GM10847 (cell line): ENCODE measurements around the gene SNF8.

Experiments
- POLR2A ChIP-seq: IDR thresholded peaks from 2 replicates; pipeline ENCODE4 v1.6.1; 2011; ENCODE audit not compliant: insufficient read length; ENCODE audit errors: extremely low read depth

SNF8 gene

GRCh38 chr17:48944515-48945260, at the start of gene SNF8:
Gene SNF8, minus strand, starts transcription at chr17:48944842. Its CDS starts 108 bp downstream, at chr17:48944734.
- TF ChIP-seq POLR2A: peak; percentile 83

DNA sequence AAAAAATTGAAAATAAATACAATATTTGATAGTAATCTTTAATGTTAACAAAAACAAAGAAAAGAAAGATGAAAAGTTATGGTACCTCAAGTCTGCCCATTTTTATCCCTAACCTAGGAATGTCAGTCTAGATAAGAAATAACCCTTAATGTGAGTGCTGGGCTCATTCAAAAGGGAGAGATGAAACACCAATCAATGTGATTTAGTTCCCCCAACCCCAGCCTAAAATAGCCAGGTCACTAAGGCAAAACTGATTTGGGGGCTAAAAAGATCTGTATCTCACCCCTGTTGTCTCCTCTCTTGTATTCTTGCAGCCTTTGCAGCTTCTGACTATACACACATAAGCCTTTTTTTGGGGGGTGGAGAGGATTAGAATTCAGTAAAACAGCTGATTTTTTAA, 49.3 kb upstream of the SNF8 start:
- no peak for TF ChIP-seq POLR2A

GRCh38 chr17:48993305-48993704, 48.7 kb upstream of the SNF8 start:
- no peak for TF ChIP-seq POLR2A

DNA sequence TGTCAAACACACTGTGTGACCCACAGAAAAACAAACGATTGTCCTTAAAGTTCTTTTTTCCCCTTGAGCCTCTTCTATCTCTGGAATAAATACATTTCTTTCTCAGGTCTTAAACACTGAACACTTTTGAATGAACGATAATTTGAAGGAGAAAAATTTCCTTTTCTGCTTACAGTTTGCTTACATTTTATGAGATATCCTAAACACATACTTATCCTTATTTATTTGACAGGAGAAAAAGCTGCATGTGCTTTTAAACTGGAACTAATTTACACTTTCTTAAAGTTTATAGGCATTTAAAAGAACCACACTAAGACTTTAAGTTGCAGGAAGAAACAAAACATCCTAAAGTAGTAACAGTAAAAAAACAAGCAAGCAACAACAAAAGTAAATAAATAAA, 47.8 kb upstream of the SNF8 start:
- no peak for TF ChIP-seq POLR2A

GRCh38 chr17:48990882-48991357, 46.3 kb upstream of the SNF8 start:
- TF ChIP-seq POLR2A: no peak

GRCh38 chr17:48989100-48989499, 44.5 kb upstream of the SNF8 start:
- no peak for TF ChIP-seq POLR2A

DNA sequence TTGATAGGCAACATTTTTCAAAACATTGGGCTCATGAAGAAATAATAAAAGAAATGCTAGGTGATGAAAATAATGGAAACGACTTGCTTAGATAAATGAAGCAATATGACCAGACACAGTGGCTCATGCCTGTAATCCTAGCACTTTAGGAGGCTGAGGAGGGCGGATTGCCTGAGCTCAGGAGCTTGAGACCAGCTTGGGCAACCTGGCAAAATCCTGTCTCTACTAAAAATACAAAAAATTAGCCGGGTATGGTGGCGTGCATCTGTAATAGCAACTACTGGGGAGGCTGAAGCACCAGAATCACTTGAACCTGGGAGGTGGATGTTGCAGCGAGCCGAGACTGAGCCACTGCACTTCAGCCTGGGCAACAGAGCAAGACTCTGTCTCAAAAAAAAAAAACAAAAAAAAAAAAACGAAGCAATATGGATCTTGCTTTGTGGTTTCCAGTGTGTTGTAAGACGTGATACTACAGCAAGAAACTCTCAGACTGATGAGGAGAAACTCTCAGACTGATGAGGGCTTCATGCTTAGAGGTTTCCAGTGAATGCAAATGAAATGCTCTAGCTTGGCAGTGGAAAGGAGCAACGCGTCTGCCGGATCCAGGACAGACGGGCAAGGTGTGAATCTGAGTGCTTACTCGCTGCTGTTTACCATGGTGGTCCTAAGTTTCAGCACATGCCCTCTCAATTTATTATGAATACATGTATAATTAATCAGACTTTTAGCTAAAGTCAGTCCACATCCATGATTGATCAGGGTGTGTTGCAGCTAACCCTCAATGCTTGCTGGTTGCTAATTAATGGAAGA, 41.0 kb upstream of the SNF8 start:
- TF ChIP-seq POLR2A: no peak

GRCh38 chr17:48981927-48982539, 37.4 kb upstream of the SNF8 start:
- no peak for TF ChIP-seq POLR2A

DNA sequence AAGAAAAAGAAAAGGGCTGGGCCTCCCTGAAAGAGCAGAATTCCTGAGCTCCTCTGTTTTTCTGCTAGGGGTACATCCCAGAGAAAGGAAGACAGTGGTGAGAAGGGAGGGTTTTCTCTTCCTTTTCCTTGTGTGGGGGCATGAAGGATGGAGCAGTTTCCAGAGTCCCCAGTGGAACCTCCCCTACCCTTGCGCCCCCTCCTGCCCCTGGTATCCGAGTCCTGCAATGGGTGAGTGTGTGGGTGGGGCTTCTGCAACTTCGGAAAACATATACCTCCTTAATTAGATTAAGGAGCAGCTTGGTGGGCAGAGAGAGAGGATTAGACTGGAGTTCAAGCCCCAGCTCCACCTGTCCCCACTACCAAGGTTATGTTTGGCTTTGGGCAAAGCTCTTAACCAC, 29.2 kb upstream of the SNF8 start:
- no peak for TF ChIP-seq POLR2A

DNA sequence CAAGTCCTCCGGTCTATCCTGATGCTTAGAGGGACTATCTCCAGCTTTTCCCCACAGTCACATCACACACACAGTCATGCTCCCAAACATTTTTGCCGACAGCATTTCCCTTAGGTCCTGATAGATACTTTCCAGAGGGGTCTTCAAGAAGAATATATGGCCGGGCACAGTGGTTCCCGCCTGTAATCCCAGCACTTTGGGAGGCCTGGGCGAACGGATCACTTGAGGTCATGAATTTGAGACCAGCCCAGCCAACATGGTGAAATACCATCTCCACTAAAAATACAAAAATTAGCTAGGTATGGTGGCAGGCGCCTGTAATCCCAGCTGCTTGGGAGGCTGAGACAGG, 28.1 kb upstream of the SNF8 start:
- no peak for TF ChIP-seq POLR2A

DNA sequence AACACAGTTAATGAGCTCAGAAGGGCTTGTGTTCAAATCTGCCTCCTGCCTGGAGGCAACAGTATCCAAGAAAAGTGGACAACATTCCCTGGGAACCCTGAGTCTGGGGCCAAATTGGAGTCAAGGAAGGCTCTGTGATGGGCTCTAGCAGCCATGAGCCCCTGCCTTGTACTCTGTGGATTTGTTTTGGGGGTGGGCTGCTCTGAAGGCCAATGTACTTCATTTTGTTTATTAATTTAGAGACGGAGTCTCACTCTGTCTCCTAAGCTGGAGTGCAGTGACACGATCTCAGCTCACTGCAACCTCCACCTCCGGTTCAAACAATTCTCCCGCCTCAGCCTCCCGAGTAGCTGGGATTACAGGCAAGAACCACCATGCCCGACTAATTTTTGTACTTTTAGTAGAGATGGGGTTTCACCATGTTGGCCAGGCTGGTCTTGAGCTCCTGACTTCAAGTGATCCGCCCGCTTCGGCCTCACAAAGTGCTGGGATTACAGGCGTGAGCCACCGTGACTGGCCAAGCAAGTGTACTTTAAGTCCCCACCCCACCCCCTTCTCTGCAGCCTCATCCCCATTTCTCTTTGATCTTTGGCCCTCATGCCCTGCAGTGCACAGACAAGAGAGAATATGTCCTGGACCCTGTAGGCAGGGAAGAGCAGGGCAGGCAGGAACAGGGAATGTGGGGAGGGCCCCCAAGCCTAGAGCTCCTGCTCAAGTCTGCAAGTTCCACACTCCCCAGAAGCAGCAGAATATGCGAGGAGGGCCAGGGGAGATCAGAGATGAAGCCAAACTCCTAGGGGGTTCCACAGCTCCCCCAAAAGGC, 26.4 kb upstream of the SNF8 start:
- TF ChIP-seq POLR2A: no peak

DNA sequence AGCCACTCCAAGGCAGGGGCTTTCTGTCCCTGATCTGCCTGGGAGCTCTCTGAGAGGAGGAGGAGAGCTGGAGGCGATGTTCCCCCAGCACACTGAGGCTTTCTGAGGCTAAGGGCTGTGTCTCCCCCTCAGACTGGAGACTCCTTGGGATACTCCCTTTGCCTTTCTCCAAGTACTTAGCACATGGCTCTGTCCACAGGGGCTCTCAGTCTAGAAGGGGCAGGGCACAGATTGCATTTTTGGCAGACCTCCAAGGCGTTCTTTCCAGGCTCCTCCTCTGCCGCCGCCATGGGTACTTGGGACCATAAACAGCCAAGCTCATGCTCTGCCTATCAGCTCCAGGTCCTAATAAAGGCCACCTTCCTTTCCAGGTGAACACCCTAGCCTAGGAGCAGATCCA, 25.6 kb upstream of the SNF8 start:
- TF ChIP-seq POLR2A: no peak

DNA sequence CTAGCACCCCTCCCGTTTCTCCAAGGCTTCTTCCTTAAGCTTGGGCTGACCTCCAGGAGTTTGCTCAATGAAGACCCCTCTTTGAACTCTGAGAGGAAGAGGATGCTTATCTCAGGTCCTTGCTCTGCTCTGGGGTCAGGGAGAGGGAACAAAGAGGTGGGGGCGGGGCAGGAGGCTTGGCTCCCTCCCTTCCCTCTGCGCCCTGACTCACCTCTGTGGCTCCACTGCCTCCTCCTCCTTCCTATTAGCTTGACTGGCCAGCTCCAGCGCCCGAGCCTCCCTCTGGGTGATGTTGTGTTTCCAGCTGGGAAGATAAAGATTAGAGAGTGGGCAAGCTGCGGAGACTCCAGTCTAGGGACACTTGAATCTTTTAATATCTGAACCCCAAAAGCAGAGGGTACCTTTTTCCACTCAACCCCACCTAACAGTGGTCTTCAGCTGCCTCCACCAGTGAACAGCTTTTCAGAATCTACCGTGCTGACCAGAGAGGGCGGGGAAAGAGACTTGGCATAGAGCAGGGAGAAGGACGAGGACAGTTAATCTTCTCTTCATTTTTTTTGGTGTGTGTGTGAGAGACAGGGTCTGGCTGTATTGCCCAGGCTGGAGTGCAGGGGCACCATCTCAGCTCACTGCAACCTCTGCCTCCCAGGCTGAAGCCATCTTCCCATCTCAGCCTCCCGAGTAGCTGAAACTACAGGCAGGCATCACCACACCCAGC, 17.0 kb upstream of the SNF8 start:
- no peak for TF ChIP-seq POLR2A

GRCh38 chr17:48960834-48961515, 16.3 kb upstream of the SNF8 start:
- TF ChIP-seq POLR2A: no peak
